Astrocyte (in vitro differentiated cells and primary cell): ENCODE measurements around the gene GNAQ. TPM values are rescaled to one million over a fixed set of nuclear protein-coding genes. Genes with fewer than 3 reads are reported as not detected.

ENCODE experiments used
- DNase-seq: peaks from one replicate; pipeline ENCODE4 v3.0.0-alpha.2; 2010; ENCODE audit warnings: low read depth
- FAIRE-seq: peaks from 2 replicates; lab custom pipeline; 2011; peaks lifted over from hg19 to GRCh38; lab: Jason Lieb, UNC
- H2AFZ ChIP-seq: 2 replicates; pipeline ENCODE4 v1.6.0; 2012; ENCODE audit warnings: low read depth, low read length, inconsistent platforms
- H3K27ac ChIP-seq: 2 replicates; pipeline ENCODE4 v1.5.1; 2011; ENCODE audit warnings: low read depth, low read length, inconsistent platforms
- H3K27me3 ChIP-seq: 2 replicates; pipeline ENCODE4 v1.6.0; 2011; ENCODE audit warnings: low read length, inconsistent platforms; ENCODE audit not compliant: insufficient read depth
- H3K36me3 ChIP-seq: 2 replicates; pipeline ENCODE4 v1.5.1; 2011; ENCODE audit warnings: low read length, inconsistent platforms; ENCODE audit not compliant: insufficient read depth
- H3K4me1 ChIP-seq: 2 replicates; pipeline ENCODE4 v1.5.1; 2011; ENCODE audit warnings: low read length, inconsistent platforms; ENCODE audit not compliant: insufficient read depth
- H3K4me2 ChIP-seq: 2 replicates; pipeline ENCODE4 v1.6.0; 2012; ENCODE audit warnings: low read length, inconsistent platforms
- H3K4me3 ChIP-seq: 2 replicates; pipeline ENCODE4 v1.5.1; 2011; ENCODE audit warnings: low read depth, mild to moderate bottlenecking, low read length, inconsistent platforms; ENCODE audit not compliant: insufficient read depth
- H3K79me2 ChIP-seq: 2 replicates; pipeline ENCODE4 v1.6.0; 2012; ENCODE audit warnings: mild to moderate bottlenecking, low read length, inconsistent platforms; ENCODE audit not compliant: insufficient read depth
- H3K9ac ChIP-seq: 2 replicates; pipeline ENCODE4 v1.6.0; 2012; ENCODE audit warnings: mild to moderate bottlenecking, low read length, inconsistent platforms
- H3K9me3 ChIP-seq: 2 replicates; pipeline ENCODE4 v1.5.1; 2012; ENCODE audit warnings: low read depth, mild to moderate bottlenecking, low read length, inconsistent platforms; ENCODE audit not compliant: insufficient read depth
- H4K20me1 ChIP-seq: 2 replicates; pipeline ENCODE4 v1.6.0; 2012; ENCODE audit warnings: low read length, inconsistent platforms; ENCODE audit not compliant: insufficient read depth
- H3K27ac Mint-ChIP-seq: one replicate; pipeline ENCODE4 v1.8.0; 2021; ENCODE audit warnings: mild to moderate bottlenecking, mixed read lengths; ENCODE audit not compliant: unreplicated experiment
- H3K27me3 Mint-ChIP-seq: one replicate; pipeline ENCODE4 v1.8.0; 2021; ENCODE audit warnings: low read depth, mixed read lengths; ENCODE audit not compliant: unreplicated experiment
- H3K36me3 Mint-ChIP-seq: one replicate; pipeline ENCODE4 v1.8.0; 2021; ENCODE audit warnings: low read depth, mixed read lengths; ENCODE audit not compliant: unreplicated experiment
- H3K4me1 Mint-ChIP-seq: one replicate; pipeline ENCODE4 v1.8.0; 2021; ENCODE audit warnings: low read depth, mixed read lengths; ENCODE audit not compliant: unreplicated experiment
- H3K4me3 Mint-ChIP-seq: one replicate; pipeline ENCODE4 v1.8.0; 2021; ENCODE audit warnings: mild to moderate bottlenecking, moderate library complexity, mixed read lengths; ENCODE audit not compliant: unreplicated experiment
- H3K9me3 Mint-ChIP-seq: one replicate; pipeline ENCODE4 v1.8.0; 2021; ENCODE audit warnings: mild to moderate bottlenecking, mixed read lengths; ENCODE audit not compliant: unreplicated experiment
- CTCF ChIP-seq: IDR thresholded peaks from 2 replicates; pipeline ENCODE4 v1.5.1; 2011; ENCODE audit warnings: low read depth, mild to moderate bottlenecking, inconsistent platforms, low read length, moderate library complexity; ENCODE audit not compliant: insufficient read depth
- EZH2 ChIP-seq: IDR thresholded peaks from 2 replicates; pipeline ENCODE4 v1.6.1; 2012; ENCODE audit warnings: mild to moderate bottlenecking, low read length, inconsistent platforms; ENCODE audit not compliant: insufficient read depth
- total RNA-seq: library from RNA; stranded (reverse); gene quantifications from 2 replicates; pipeline ENCODE4 v1.2.1, GENCODE V29; 2021

GNAQ gene
- total RNA-seq, 1 donor from 2014 or later = 74.9 TPM

GRCh38 chr9:77731930-77732329 is 299.7 kb downstream of the GNAQ start:
- Histone ChIP-seq H2AFZ (no peak overlapping the region), H4K20me1 (peaks cover 3% of the 10 kb centered on the region), H3K4me3 (no peak overlapping the region), H3K79me2 (no peaks in the 10 kb centered on the region), H3K27ac (no peak overlapping the region), H3K9ac (no peak overlapping the region), H3K27me3 (no peaks in the 10 kb centered on the region), H3K4me2 (no peak overlapping the region), H3K36me3 (peaks cover 4% of the 10 kb centered on the region), H3K4me1 (peaks cover 7% of the 10 kb centered on the region), H3K9me3 (no peaks in the 10 kb centered on the region)
- Mint-ChIP-seq H3K36me3 (peaks cover 20% of the 10 kb centered on the region), H3K9me3 (no peaks in the 10 kb centered on the region), H3K27ac (no peak overlapping the region), H3K4me3 (no peak overlapping the region), H3K4me1 (peaks cover 15% of the 10 kb centered on the region), H3K27me3 (no peaks in the 10 kb centered on the region)
- no peak for DNase-seq
- TF ChIP-seq CTCF (no peak), EZH2 (no peak)
- no peak for FAIRE-seq

- H3K79me2 ChIP-seq = no peaks in the 10 kb centered on the region
Observed at GRCh38 chr9:77731008-77731698, 300.5 kb downstream of the GNAQ start.

More at GRCh38 chr9:77731008-77731698, 300.5 kb downstream of the GNAQ start:
- Histone ChIP-seq H3K4me1 (peaks cover 7% of the 10 kb centered on the region), H2AFZ (no peak overlapping the region), H3K36me3 (peaks cover 4% of the 10 kb centered on the region), H4K20me1 (peaks cover 3% of the 10 kb centered on the region), H3K4me2 (no peak overlapping the region), H3K9me3 (no peaks in the 10 kb centered on the region), H3K4me3 (no peak overlapping the region), H3K27ac (no peak overlapping the region), H3K9ac (no peak overlapping the region), H3K27me3 (no peaks in the 10 kb centered on the region)
- DNase-seq = no peak
- no peak for FAIRE-seq
- H3K27me3 Mint-ChIP-seq = no peaks in the 10 kb centered on the region
- TF ChIP-seq EZH2 (no peak), CTCF (no peak)
- H3K27ac Mint-ChIP-seq = no peak overlapping the region
- H3K9me3 Mint-ChIP-seq = no peaks in the 10 kb centered on the region
- H3K4me1 Mint-ChIP-seq = peaks cover 16% of the 10 kb centered on the region
- no peak overlapping the region for H3K4me3 Mint-ChIP-seq
- peaks cover 20% of the 10 kb centered on the region for H3K36me3 Mint-ChIP-seq
